Chondrocyte (in vitro differentiated cells): Measurements from ENCODE around the gene ERGIC1. TPM values are rescaled to one million over a fixed set of nuclear protein-coding genes. Genes with fewer than 3 reads are reported as not detected.

ENCODE experiments used
- DNase-seq: peaks from one replicate; pipeline ENCODE4 v3.0.0; 2021; ENCODE audit warnings: mixed read lengths, low spot score
- H3K27ac Mint-ChIP-seq: one replicate; pipeline ENCODE4 v1.8.0; 2021; ENCODE audit warnings: mild to moderate bottlenecking, moderate library complexity, mixed read lengths; ENCODE audit not compliant: unreplicated experiment
- H3K27me3 Mint-ChIP-seq: 2 replicates; pipeline ENCODE4 v1.8.0; 2021; ENCODE audit warnings: low read depth, mixed read lengths
- H3K36me3 Mint-ChIP-seq: 2 replicates; pipeline ENCODE4 v1.8.0; 2021; ENCODE audit warnings: low read depth, mixed read lengths
- H3K4me1 Mint-ChIP-seq: 2 replicates; pipeline ENCODE4 v1.8.0; 2021; ENCODE audit warnings: low read depth, mild to moderate bottlenecking, mixed read lengths
- H3K4me3 Mint-ChIP-seq: one replicate; pipeline ENCODE4 v1.8.0; 2021; ENCODE audit warnings: mild to moderate bottlenecking, moderate library complexity, mixed read lengths; ENCODE audit not compliant: unreplicated experiment
- H3K9me3 Mint-ChIP-seq: 2 replicates; pipeline ENCODE4 v1.8.0; 2021; ENCODE audit warnings: low read depth, mixed read lengths
- CTCF ChIP-seq: fragments of 200-600 bp; sonication (generic); IDR thresholded peaks from 2 replicates; pipeline ENCODE4 v1.5.0; 2021; ENCODE audit warnings: antibody characterized with exemption, mild to moderate bottlenecking, moderate library complexity
- total RNA-seq: library from RNA; stranded (reverse); gene quantifications from 3 replicates; pipeline ENCODE4 v1.2.1, GENCODE V29; 2021

ERGIC1 gene
- total RNA-seq, 1 donor from 2014 or later, result 141 TPM

- no peaks in the 10 kb centered on the region for H3K9me3 Mint-ChIP-seq
- peaks cover 44% of the 10 kb centered on the region for H3K4me1 Mint-ChIP-seq
- H3K4me3 Mint-ChIP-seq, result no peak overlapping the region
- DNase-seq, result peak; percentile 54
- H3K27me3 Mint-ChIP-seq, result no peaks in the 10 kb centered on the region
- H3K36me3 Mint-ChIP-seq, result peaks cover 10% of the 10 kb centered on the region
- peak overlapping the region; percentile 17 for H3K27ac Mint-ChIP-seq
- TF ChIP-seq CTCF, result no peak
Observed at GRCh38 chr5:172944741-172945140, 110.7 kb downstream of the ERGIC1 start.

GRCh38 chr5:172945151-172945550 lies 111.1 kb downstream of the ERGIC1 start:
- Mint-ChIP-seq H3K36me3 (peaks cover 10% of the 10 kb centered on the region), H3K4me3 (no peak overlapping the region), H3K9me3 (no peaks in the 10 kb centered on the region), H3K27ac (no peak overlapping the region), H3K27me3 (no peaks in the 10 kb centered on the region), H3K4me1 (peaks cover 44% of the 10 kb centered on the region)
- DNase-seq, result peak; percentile 37
- no peak for TF ChIP-seq CTCF

GRCh38 chr5:172946146-172946545 lies 112.1 kb downstream of the ERGIC1 start:
- Mint-ChIP-seq H3K4me3 (no peak overlapping the region), H3K9me3 (no peaks in the 10 kb centered on the region)

GRCh38 chr5:172949426-172949825 lies 115.4 kb downstream of the ERGIC1 start:
- no peak for TF ChIP-seq CTCF
- no peak for DNase-seq
- no peak overlapping the region for H3K27ac Mint-ChIP-seq
- H3K36me3 Mint-ChIP-seq, result peaks cover 13% of the 10 kb centered on the region
- H3K9me3 Mint-ChIP-seq, result no peaks in the 10 kb centered on the region
- peaks cover 50% of the 10 kb centered on the region for H3K4me1 Mint-ChIP-seq
- H3K27me3 Mint-ChIP-seq, result no peaks in the 10 kb centered on the region
- no peak overlapping the region for H3K4me3 Mint-ChIP-seq

More at GRCh38 chr5:172946146-172946545, 112.1 kb downstream of the ERGIC1 start:
- Mint-ChIP-seq H3K27ac (no peak overlapping the region), H3K4me1 (peaks cover 44% of the 10 kb centered on the region), H3K36me3 (peaks cover 10% of the 10 kb centered on the region), H3K27me3 (no peaks in the 10 kb centered on the region)
- TF ChIP-seq CTCF, result no peak
- peak; percentile 67 for DNase-seq

GRCh38 chr5:172950176-172950965 lies 116.3 kb downstream of the ERGIC1 start:
- Mint-ChIP-seq H3K4me1 (peaks cover 50% of the 10 kb centered on the region), H3K27me3 (no peaks in the 10 kb centered on the region), H3K27ac (peak overlapping the region; percentile 49), H3K4me3 (no peak overlapping the region), H3K36me3 (peaks cover 13% of the 10 kb centered on the region), H3K9me3 (no peaks in the 10 kb centered on the region)
- no peak for DNase-seq
- no peak for TF ChIP-seq CTCF
